HG02938 (cell line): ENCODE measurements around the gene ZNF362.
"Not testable (repeated sequence)": the region's sequence is repeated elsewhere in the genome, so short reads cannot be mapped to it uniquely, and the experiment has no call there.

ENCODE experiments used
- ATAC-seq: cut with Tn5 transposase; IDR thresholded peaks from one replicate; pipeline ENCODE4 v1.9.1; 2021; ENCODE audit warnings: mild to moderate bottlenecking, moderate library complexity; ENCODE audit not compliant: unreplicated experiment

Gene ZNF362

GRCh38 chr1:33282791-33283190 lies 26.5 kb downstream of the ZNF362 start:
- ATAC-seq = no peak

GRCh38 chr1:33284049-33284448 lies 27.8 kb downstream of the ZNF362 start:
- ATAC-seq = no peak

- ATAC-seq = no peak
Observed at GRCh38 chr1:33286451-33287185, 30.3 kb downstream of the ZNF362 start.

GRCh38 chr1:33287317-33287716 lies 31.0 kb downstream of the ZNF362 start:
- ATAC-seq = no peak

GRCh38 chr1:33288976-33289857 lies 32.9 kb downstream of the ZNF362 start:
- no peak for ATAC-seq

- ATAC-seq = no peak
Observed at GRCh38 chr1:33289858-33290154, 33.5 kb downstream of the ZNF362 start.

GRCh38 chr1:33290615-33291014 lies 34.3 kb downstream of the ZNF362 start:
- not testable (repeated sequence) for ATAC-seq

GRCh38 chr1:33292726-33293340 lies 36.5 kb downstream of the ZNF362 start:
- no peak for ATAC-seq

GRCh38 chr1:33294071-33295010 lies 38.0 kb downstream of the ZNF362 start:
- ATAC-seq = no peak

- no peak for ATAC-seq
Observed at GRCh38 chr1:33295023-33295422, 38.7 kb downstream of the ZNF362 start.

GRCh38 chr1:33295450-33296081 lies 39.3 kb downstream of the ZNF362 start:
- ATAC-seq = peak; percentile 62

GRCh38 chr1:33296082-33296458 lies 39.8 kb downstream of the ZNF362 start:
- no peak for ATAC-seq

GRCh38 chr1:33296824-33297223 lies 40.5 kb downstream of the ZNF362 start:
- ATAC-seq = no peak

- no peak for ATAC-seq
Observed at GRCh38 chr1:33297911-33298622, 41.8 kb downstream of the ZNF362 start.

- no peak for ATAC-seq
Observed at GRCh38 chr1:33298623-33299277, 42.5 kb downstream of the ZNF362 start.

GRCh38 chr1:33299461-33300155 lies 43.3 kb downstream of the ZNF362 start:
- ATAC-seq = no peak

- no peak for ATAC-seq
Observed at GRCh38 chr1:33300673-33301072, 44.4 kb downstream of the ZNF362 start.

- ATAC-seq = no peak
Observed at GRCh38 chr1:33301273-33301984, 45.1 kb downstream of the ZNF362 start.
